Neural progenitor cell (in vitro differentiated cells): ENCODE data around the gene ARNT2.

Experiments used
- EZH2phosphoT487 ChIP-seq: fragments of 200-600 bp; sonication (generic); IDR thresholded peaks from 2 replicates; pipeline ENCODE4 v1.6.1; 2017; ENCODE audit warnings: antibody characterized with exemption
- TF ChIP-seq, protein P1 (sequence below): fragments of 200-600 bp; sonication (generic); IDR thresholded peaks from 2 replicates; pipeline ENCODE4 v1.5.1; 2017; ENCODE audit warnings: antibody characterized with exemption, mild to moderate bottlenecking

DNA sequence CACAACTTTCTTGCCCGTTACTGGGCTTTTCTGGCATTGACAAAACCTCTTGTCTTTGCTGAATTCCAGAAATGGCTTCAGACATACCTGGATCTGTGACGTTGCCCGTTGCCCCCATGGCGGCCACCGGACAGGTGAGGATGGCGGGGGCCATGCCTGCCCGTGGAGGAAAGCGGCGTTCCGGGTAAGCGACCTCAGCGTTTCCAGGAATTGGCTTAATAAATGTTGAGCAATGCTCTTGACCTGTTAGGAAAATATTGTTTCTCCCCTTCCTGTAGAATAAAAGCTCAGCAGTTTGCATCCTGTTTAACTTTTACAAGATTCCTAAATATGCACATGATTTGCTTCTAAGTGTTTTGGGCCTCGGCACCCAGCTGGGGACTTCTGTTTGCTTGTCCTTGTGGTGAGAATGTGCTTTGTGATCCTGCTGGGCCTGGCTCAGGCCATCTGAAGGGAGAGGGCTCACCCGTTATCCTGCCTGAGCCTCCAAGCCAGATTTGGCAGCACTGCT lies 46.7 kb downstream of the ARNT2 start:
- TF ChIP-seq, protein P1, sequence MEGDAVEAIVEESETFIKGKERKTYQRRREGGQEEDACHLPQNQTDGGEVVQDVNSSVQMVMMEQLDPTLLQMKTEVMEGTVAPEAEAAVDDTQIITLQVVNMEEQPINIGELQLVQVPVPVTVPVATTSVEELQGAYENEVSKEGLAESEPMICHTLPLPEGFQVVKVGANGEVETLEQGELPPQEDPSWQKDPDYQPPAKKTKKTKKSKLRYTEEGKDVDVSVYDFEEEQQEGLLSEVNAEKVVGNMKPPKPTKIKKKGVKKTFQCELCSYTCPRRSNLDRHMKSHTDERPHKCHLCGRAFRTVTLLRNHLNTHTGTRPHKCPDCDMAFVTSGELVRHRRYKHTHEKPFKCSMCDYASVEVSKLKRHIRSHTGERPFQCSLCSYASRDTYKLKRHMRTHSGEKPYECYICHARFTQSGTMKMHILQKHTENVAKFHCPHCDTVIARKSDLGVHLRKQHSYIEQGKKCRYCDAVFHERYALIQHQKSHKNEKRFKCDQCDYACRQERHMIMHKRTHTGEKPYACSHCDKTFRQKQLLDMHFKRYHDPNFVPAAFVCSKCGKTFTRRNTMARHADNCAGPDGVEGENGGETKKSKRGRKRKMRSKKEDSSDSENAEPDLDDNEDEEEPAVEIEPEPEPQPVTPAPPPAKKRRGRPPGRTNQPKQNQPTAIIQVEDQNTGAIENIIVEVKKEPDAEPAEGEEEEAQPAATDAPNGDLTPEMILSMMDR, result no peak
- no peak for TF ChIP-seq EZH2phosphoT487
